Measurements from ENCODE around the gene ISM1. TPM values are rescaled to one million over a fixed set of nuclear protein-coding genes. Genes with fewer than 3 reads are reported as not detected.

The ISM1 gene
- total and polyA plus RNA-seq, 2 donors (not counting 3 experiments of a cell fraction or from before 2014, with no cell fraction given): not detected

DNA sequence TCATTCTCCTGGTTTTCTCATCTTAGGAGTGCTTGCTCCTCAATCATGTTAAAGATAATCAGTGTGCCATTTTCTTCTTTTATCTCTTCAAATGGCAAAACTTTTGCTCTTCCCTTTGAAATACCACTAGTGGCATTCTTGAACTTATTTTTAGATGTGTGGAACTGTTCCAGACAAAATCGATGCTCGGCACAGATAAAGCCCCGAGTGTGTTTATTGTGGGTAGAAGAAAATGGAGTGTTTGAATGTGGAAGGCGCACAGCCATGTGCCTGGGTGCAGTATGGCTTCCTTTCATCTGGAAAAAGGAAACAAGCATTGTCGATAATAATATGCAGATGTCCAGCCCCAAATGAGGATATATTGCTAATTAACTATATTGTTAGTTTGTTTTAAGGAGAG is 42.4 kb downstream of the ISM1 start:
- no peak for TF ChIP-seq JUN (IDR thresholded peaks at IDR 0.05; ENCODE audit: borderline replicate concordance, insufficient read depth, insufficient read length, low read depth)
- CTCF ChIA-PET: no interaction called here
- H3K4me3 ChIP-seq (replicated peaks in 1 of 3; ENCODE audit: insufficient read depth in 1 of 3, low read depth in 1 of 3, low read length in 3 of 3): no peak overlapping the region
- no peaks in the 10 kb centered on the region for H3K79me2 ChIP-seq (ENCODE audit: control insufficient read depth, insufficient read depth, low read length)
- DNase-seq (ENCODE audit: low read depth, low spot score) (no peak), FAIRE-seq (peak; percentile 33)
- H4K20me1 ChIP-seq (replicated peaks; ENCODE audit: control insufficient read depth, extremely low read depth, insufficient read depth, low read length): no peaks in the 10 kb centered on the region
- H3K4me1 ChIP-seq (ENCODE audit: control insufficient read depth, extremely low read depth, insufficient read depth, low read length): peaks cover 12% of the 10 kb centered on the region
- peaks cover 2 to 4% of the 10 kb centered on the region in 2 experiments for H3K27me3 ChIP-seq (ENCODE audit: control insufficient read depth in 2 of 2, insufficient read depth in 2 of 2, low read length in 2 of 2)
- dilution Hi-C loops (cut with MboI; ENCODE audit: extremely low pct_ligation_motif_present, low sequenced_read_pairs) (no loop called here), intact Hi-C loops (cut with micrococcal nuclease) (loop anchor here (2.0 kb wide), 1 partner anchor 39 kb away; no protein-coding TSS in a partner anchor)
- H3K9ac ChIP-seq (replicated peaks; ENCODE audit: extremely low read depth, insufficient read depth, low read length): no peak overlapping the region
- H2AFZ ChIP-seq (ENCODE audit: low read depth, low read length): no peak overlapping the region
- no peaks in the 10 kb centered on the region for H3K9me3 ChIP-seq (replicated peaks; ENCODE audit: control insufficient read depth, insufficient read depth, low read length)
- peak overlapping the region; percentile 10 for H3K27ac ChIP-seq (ENCODE audit: insufficient read depth, low read depth, low read length)
- POLR2A ChIA-PET: no interaction called here
- H3K4me2 ChIP-seq (ENCODE audit: insufficient read depth, low read length): no peak overlapping the region
- no TSS peak for BruUV-seq (replicated peaks)
- no peaks in the 10 kb centered on the region for H3K9me1 ChIP-seq (replicated peaks; ENCODE audit: control insufficient read depth, extremely low read depth, insufficient read depth, low read length)
- no peaks in the 10 kb centered on the region for H3K36me3 ChIP-seq (ENCODE audit: control insufficient read depth in 2 of 2, extremely low read depth in 1 of 2, insufficient read depth in 2 of 2, low read length in 2 of 2)

DNA sequence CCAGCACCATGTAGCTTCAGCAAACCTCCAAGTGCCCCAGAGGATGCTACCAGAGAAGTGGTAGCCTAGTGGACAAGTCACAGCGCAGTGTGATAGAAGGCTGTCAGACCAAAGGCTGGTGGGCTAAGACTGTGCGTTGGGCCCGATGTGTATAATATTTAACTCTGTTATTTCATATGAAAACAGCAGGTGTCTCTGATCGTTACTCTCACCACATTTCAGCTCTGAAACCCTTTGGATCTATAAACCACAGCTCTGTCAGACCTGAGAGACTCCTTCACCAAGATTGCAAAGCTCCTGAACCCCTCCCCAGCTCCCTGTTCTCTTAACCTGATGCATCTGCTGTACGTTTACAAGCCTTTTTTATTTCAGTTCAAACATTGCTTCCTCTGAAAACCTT is 43.8 kb downstream of the ISM1 start:
- H3K27me3 ChIP-seq (ENCODE audit: control insufficient read depth in 2 of 2, insufficient read depth in 2 of 2, low read length in 2 of 2): peaks cover 1 to 4% of the 10 kb centered on the region in 2 experiments
- POLR2A ChIA-PET: no interaction called here
- peaks cover 12% of the 10 kb centered on the region for H3K4me1 ChIP-seq (ENCODE audit: control insufficient read depth, extremely low read depth, insufficient read depth, low read length)
- H4K20me1 ChIP-seq (replicated peaks; ENCODE audit: control insufficient read depth, extremely low read depth, insufficient read depth, low read length): no peaks in the 10 kb centered on the region
- dilution Hi-C loops (cut with MboI; ENCODE audit: extremely low pct_ligation_motif_present, low sequenced_read_pairs): no loop called here
- no peak overlapping the region for H3K27ac ChIP-seq (ENCODE audit: insufficient read depth, low read depth, low read length)
- no peaks in the 10 kb centered on the region for H3K9me1 ChIP-seq (replicated peaks; ENCODE audit: control insufficient read depth, extremely low read depth, insufficient read depth, low read length)
- no TSS peak for BruUV-seq (replicated peaks)
- H3K36me3 ChIP-seq (ENCODE audit: control insufficient read depth in 2 of 2, extremely low read depth in 1 of 2, insufficient read depth in 2 of 2, low read length in 2 of 2): no peaks in the 10 kb centered on the region
- no peaks in the 10 kb centered on the region for H3K9me3 ChIP-seq (replicated peaks; ENCODE audit: control insufficient read depth, insufficient read depth, low read length)
- H3K79me2 ChIP-seq (ENCODE audit: control insufficient read depth, insufficient read depth, low read length): no peaks in the 10 kb centered on the region
- H3K9ac ChIP-seq (replicated peaks; ENCODE audit: extremely low read depth, insufficient read depth, low read length): no peak overlapping the region
- intact Hi-C loops (cut with micrococcal nuclease): no loop called here
- DNase-seq (ENCODE audit: low read depth, low spot score) (no peak), FAIRE-seq (no peak)
- CTCF ChIA-PET: interaction anchor here (0.7 to 0.8 kb wide), 2 partner anchors 12 to 38 kb away, joined by 3 to 4 read pairs; no protein-coding TSS in a partner anchor
- H3K4me2 ChIP-seq (ENCODE audit: insufficient read depth, low read length): no peak overlapping the region
- no peak overlapping the region for H3K4me3 ChIP-seq (replicated peaks in 1 of 3; ENCODE audit: insufficient read depth in 1 of 3, low read depth in 1 of 3, low read length in 3 of 3)
- no peak overlapping the region for H2AFZ ChIP-seq (ENCODE audit: low read depth, low read length)
- TF ChIP-seq FOS (IDR thresholded peaks at IDR 0.05; ENCODE audit: borderline replicate concordance, insufficient read depth, low read length): no peak
- TF ChIP-seq, protein P1, sequence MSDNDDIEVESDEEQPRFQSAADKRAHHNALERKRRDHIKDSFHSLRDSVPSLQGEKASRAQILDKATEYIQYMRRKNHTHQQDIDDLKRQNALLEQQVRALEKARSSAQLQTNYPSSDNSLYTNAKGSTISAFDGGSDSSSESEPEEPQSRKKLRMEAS (IDR thresholded peaks at IDR 0.05; ENCODE audit: insufficient read depth, insufficient read length): no peak
- TF ChIP-seq CTCF (IDR thresholded peaks at IDR 0.05; ENCODE audit: extremely low read depth in 1 of 2, insufficient read depth in 1 of 2, low read depth in 1 of 2, low read length in 2 of 2): no peak
- TF ChIP-seq POLR2AphosphoS5 (IDR thresholded peaks at IDR 0.05; ENCODE audit: insufficient read depth, low read depth, low read length): no peak

Measured in endothelial cell of umbilical vein (primary cell).